NCI-H2107 treated with DMSO at 0.1 percent for 48 hours (cell line): Measurements from ENCODE around the gene UVSSA.
"Not testable (repeated sequence)": the region's sequence is repeated elsewhere in the genome, so short reads cannot be mapped to it uniquely, and the experiment has no call there.

ENCODE experiments used
- DNase-seq: peaks from one replicate; lab custom pipeline; 2025; ENCODE audit not compliant: unreplicated experiment; lab: John Stamatoyannopoulos, UW

Gene UVSSA

DNA sequence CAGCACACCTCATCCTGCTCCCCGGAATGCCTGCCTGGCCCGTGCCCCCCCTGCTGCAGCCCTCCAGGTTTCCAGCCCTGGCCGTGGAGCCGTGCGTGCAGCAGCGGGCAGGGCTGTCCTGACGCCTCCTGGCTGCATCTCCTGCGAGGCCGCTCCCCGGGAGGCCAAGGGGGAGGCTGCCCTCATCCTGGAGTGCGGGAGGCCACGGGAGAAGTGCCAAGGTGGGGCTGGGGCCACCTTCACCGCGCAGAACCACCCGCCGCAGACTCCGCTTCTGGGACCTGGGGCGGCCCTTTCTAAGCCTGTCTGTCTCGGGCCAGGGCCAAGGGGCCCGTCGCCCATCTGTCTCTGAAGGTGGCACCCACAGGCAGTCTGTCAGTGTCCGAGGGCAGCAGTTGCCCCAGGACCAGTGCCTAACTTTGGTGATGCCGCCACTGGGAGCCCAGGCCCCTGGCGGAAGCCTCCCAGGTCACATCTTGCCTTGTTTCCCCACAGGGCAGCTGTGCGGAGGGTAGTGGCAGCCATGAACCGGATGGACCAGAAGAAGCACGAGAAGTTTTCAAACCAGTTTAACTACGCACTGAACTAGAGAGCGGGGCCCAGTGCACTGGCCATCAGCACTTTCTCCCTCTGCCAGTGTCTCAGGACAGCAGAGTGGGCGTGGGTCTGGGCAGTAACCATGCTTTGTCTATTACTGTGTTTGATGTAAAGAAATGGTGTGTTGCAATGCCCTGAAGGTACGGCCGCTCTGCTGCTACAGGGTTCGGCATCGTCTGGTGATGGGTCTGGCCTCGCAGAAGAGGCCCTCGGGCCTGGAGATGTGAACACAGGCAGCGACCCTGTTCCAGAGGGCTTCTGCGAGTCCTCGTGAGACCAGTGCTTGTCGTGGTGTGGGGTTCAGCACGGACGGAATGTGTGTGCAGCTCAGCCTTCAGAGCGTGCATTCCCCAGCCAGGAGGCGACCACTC, 38.6 kb downstream of the UVSSA start:
- DNase-seq, result no peak

DNA sequence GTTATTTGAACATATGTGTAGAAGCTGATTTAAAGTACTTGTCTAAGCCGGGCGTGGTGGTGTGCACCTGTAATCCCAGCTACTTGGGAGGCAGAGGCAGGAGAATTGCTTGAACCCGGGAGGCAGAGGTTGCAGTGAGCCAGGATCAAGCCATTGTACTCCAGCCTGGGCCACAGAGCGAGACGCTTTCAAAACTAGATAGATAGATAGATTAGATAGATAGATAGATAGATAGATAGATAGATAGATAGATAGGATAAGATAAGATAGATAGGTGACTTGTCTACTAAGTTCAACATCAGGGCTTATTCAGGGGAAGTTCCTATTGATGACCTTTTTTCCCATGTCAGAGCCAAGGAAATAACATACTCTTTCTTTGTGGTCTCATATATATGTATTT, 46.4 kb downstream of the UVSSA start:
- DNase-seq, result not testable (repeated sequence)

DNA sequence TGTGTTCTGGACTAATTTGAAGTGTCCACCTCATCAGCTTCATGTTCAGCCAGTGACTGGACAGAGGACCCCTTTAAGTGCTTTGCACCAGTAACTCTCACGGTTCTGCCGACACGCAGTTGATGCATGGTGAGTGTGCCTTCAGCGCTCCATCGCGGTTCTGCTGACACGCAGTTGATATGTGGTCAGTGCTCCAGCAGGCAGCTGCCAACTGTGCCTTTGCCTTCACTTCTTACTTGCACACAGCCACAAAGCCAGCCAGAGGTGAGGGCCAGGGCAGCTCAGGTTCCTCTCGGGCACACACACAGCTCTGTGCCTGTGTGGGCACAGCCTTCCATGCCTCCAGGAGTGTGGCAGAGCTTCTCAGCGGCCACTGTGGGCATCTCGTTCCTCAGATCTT, 46.9 kb downstream of the UVSSA start:
- no peak for DNase-seq

DNA sequence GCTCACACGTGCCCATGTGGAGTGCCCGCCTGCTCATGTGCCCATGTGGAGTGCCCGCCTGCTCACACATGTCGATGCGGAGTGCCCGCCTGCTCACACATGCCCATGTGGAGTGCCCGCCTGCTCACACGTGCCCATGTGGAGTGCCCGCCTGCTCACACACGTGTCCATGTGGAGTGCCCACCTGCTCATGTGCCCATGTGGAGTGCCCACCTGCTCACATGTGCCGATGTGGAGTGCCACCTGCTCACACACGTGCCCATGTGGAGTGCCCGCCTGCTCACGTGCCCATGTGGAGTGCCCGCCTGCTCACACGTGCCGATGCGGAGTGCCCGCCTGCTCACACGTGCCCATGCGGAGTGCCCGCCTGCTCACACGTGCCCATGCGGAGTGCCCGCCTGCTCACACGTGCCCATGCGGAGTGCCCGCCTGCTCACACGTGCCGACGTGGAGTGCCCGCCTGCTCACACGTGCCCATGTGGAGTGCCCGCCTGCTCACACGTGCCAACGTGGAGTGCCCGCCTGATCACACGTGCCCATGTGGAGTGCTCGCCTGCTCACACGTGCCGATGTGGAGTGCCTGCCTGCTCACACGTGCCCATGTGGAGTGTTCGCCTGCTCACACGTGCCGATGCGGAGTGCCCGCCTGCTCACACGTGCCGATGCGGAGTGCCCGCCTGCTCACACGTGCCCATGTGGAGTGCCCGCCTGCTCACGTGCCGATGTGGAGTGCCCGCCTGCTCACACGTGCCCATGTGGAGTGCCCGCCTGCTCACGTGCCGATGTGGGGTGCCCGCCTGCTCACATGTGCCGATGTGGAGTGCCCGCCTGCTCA, 47.8 kb downstream of the UVSSA start:
- not testable (repeated sequence) for DNase-seq

DNA sequence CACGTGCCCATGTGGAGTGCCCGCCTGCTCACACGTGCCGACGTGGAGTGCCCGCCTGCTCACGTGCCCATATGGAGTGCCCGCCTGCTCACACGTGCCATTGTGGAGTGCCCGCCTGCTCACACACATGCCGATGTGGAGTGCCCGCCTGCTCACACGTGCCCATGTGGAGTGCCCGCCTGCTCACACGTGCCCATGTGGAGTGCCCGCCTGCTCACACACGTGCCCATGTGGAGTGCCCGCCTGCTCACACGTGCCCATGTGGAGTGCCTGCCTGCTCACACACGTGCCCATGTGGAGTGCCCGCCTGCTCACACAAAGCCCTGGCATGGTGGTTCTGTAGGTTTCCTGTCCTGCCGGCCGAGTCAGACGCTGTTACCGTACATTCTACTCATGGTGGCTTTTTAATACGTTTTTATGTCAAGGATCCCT, 48.4 kb downstream of the UVSSA start:
- DNase-seq, result not testable (repeated sequence)

DNA sequence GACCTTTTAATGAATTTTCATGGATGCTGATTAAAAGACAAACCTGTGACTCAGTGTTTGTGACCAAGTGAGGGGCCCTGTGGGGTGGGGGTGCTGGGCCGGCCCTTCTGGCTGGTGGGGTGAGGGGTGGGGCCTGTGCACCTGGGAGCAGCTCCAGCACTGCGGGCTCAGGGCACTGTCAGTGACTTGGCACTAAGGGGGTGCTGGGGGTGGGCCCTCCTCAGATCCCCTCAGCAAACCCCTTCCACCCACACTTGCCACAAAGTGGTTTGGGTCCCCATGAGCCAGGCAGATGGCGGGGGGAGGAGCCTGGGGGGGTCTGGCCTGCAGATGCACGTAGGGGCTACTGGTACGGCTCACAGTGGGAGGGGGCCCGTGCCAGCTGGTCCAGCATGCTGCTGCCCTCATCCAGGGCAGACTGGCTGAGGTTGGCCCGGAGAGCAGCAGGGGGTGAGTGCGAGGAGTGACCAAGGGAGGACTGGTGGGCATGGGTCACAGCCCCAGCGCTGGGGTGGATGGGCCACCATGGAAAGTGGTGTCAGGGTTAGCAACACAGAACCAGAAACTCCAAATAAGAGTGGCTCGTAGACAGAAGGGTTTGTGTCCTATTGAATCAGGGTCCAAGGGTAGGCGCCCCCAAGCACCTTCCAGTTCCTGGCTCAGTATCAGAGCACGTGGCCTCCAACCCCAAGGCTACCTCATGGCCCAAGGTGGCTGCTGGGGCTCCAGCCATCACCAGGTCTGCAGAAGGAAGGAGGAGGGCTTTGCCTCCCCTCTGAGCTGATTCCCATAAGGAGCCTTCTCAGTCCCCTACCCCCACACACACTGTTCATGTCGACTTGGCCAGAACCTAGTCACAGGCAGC, 49.2 kb downstream of the UVSSA start:
- DNase-seq, result no peak

DNA sequence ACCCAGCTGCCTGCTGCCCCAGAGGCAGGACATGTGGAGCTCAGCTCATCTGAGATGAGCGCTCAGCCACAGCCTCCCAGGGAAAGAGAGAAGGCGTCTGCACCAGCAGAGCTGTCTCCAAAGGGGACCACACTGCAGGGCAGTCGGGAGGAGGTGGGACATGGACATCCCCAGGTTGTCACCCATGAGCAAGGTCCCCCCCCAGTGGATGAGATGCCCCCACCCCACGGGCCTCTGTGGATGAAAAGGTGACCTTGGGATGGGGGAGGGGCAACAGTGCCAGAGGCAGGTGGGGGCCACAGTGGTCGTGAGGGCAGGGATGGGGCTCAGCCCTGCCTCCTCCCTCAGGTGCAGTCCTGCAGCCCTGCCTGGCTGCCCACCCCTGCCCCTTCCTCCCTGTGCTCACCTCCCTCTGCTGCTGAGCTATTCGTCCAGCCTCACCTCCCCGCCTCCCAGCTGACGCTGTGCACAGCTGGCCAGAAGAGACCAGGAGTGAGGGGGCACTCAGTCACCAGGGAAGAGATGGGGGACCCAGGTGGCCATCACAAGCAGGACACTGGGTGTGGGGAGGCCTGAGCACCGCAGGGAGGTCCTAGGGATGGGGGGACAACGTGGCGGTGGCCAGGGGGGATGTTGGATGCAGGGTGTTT, 49.9 kb downstream of the UVSSA start:
- no peak for DNase-seq

DNA sequence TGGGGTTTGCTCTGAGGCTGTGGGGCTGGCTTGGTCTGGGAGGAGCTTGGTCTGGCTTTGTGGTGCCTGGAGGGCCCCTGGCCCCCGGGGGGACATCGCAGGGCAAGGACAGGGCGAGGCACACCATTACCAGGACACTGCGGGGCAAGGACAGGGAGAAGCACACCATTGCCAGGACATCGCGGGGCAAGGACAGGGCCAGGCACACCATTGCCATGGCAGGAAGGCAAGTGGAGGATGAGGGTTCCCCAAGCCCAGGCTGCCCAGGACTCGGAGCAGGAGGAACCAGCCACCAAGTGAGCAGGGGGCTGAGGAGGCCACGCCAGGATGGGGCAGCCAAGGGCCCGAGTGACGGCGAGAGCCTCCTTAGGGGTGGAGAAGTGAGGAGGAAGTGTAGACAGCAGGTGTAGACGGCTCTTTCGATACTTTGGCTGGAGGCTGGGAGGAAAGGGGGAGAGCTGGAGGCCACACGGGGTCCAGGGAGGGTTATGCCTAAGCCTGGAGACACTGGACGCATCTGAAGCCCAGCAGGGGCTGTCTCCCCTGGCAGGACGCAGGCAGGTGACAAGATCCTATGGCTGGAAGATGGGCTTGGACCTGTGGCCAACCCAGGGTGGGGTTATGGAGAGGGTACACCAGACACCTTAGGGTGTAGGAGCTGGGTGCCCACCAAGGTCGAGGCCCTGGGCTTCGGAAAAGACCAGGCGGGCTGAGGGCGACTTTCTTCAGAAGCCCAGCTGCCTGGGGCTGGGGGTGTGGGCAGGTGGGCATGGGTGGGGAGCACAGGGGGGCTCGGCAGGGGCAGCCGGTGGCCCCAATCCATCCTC, 51.9 kb downstream of the UVSSA start:
- DNase-seq, result no peak

DNA sequence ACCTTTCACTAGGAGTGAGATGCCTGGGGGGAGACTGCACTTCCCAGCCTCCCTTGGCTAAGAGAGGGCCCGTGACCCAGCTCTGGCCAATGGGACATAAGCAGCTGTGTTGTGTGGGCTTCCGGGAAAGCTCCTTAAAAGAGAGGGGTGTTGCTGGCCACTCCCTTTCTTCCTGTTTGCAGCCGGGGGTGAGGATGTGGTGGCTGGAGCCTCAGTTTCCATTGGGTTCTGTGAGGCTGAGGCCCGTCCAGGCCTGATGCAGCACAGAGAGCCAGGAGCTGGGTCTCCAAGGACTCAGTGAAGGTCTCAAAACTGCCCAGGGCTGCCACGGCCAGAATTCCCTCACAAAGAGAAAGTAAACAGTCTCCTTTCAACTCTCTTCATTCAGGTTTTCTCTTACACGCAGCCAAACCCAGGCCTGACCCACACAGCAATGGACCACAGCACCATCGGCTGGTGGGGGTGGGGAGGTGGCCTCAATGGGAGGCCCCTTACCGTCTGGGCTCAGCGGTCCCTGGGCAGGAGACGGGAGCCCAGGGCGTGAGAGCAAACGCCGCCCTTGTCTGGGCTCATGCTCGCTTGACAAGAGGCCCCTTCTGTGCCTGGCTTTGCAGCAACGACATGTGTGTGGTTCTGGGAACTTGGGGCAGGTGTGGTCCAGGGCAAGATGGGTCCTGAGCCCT, 52.6 kb downstream of the UVSSA start:
- no peak for DNase-seq

DNA sequence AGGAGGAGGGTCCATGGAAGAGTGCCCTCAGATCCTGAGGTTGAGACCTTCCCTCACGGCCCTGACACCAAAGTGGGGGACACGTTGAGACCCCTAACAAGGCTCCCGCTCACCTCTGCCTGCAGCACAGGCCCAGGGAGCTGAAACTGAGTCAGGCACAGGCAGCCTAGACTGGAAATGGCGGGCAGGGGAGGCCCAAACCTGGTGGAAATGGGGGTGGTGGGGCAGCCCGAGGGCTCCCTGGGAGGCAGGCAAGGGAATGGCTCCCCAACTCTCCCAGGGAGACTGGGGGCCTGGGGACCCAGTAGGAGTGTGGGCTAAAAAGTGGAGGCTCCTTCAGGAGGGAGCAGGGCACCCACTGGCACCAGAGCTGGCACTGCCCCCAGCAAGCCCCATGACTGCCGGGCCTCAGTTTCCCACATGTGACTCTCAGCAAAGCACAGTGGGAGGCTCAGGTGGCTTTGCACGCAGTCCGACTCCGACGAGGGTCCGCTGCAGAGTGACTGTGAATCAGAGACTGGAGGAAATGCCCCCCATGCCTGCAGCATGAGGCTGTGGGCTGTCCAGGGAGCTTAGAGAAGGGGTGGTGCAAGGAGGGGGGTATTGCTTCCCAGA, 53.3 kb downstream of the UVSSA start:
- DNase-seq, result no peak

DNA sequence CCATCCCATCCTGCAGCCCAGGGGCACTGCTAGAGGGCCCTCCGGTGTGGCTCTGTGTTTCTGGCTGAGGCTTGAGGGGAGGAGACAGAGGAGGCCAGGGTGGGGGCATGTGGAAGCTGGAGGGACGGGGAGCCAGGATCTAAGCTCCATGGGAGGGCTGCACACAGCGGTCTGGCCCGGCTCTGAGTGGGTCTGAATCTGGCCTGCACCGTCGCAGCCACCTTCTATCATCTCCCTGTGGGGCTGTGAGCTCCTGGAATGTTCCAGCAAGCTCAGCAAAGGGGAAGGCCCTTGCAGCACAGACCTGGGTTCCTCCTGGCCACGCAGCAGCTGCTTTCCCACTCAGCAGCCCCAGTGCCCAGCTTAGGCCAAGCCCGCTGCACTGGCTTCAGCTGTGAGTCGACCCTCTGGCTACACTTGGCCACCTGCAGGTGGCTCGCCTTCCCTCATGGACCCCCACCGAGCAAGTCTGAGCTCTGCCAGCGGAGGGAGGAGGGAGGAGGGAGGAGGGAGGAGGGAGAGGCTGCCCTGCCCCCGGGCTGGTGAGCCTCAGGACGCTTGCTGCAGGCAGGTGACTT, 53.9 kb downstream of the UVSSA start:
- no peak for DNase-seq

DNA sequence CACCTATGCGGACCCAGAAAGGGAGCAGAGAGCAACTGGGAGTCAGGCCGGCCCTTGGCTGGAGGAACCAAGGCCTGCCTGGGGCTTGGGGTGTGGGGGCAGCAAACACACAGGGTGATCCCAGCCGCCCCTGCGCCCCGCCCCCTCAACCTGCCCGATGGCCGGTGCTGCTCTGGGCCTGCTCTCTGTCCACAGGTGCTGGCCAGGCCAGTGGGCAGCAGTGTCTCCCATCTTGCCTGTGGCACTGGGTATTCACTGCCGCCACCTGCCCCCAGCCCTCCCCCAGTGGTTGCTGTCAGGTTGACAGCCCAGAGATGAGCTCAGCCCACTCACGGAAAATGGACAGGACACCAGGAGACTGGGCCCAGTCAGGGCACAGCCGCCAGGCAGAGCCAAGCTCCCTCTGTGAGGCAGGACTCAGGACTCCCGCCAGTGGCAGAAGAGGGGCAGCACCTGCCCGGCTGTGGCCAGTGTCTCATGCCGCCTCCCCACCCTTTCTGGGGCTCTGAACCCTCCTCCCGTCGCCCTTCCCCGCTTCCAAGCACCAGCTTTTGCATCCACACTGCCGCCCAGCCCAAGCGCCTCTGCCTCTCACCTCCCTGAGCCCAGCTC, 54.5 kb downstream of the UVSSA start:
- no peak for DNase-seq

DNA sequence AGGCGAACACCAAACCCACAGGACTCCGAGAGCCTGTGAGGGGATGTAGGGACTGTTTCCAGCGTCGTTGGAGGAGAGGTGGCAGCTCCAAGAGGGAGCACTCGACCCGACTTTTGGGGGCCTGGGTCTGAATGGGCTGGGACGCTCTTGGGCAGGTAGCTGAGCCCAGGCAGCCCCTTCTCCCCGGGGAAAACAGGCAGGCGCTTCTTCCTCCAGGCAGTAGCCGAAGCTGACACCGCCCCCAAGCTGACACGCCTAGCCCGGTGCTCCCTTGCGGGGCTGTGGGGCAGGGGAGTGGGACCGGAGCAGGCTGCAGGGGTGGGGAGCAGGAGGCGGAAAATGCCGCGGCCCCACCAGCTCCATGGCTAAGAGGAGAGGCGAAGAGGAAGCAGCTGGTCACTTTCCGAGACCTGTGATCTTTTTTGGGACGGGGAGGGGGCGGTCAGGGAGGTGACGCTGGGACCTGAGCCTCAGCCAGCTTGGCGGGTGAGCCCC, 55.1 kb downstream of the UVSSA start:
- no peak for DNase-seq

DNA sequence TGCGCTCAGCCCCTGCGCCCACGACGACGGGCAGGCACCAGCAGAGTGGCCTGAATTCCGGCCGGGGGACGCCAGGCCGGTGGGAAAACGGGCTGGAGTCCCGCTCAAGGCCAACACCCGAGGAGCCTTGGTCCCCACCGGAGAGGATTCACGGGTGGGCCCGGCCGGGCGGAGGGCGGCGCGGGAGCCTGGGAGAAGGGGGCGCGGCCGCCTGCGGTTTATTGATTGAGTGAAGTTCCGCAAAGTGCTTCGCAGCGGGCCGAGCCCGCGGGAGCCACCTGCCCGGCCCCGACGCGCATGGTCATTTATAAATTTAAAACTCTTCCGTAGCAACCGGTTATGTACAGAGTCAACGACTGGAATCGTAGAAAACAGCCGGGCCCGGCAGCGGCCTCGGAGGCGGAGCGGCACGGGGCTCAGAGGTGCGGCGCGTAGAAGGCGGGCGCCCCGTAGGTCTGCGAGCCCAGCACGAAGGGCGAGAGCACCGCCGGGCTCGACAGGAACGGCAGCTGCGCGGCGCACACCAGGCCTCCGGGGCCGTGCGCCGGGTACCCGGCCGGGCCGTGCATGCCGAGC, 55.6 kb downstream of the UVSSA start:
- DNase-seq, result no peak

DNA sequence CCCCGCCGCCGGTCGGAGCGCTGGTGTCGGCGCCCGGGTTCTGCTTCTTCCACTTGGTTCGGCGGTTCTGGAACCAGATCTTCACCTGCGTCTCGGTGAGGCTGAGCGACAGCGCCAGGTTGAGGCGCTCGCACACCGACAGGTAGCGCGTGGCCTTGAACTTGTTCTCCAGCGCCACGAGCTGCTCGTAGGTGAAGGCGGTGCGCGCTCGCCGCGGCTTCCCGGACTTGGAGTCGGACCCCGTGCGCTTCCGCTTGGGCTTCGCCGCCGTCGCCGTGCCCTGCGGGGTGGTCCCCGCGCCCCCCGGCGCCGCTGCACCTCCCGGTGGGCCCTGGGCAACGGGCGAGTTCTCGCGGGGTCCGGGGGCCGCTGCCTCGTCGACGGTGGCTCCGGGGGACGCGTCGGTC, 56.2 kb downstream of the UVSSA start:
- DNase-seq, result no peak

DNA sequence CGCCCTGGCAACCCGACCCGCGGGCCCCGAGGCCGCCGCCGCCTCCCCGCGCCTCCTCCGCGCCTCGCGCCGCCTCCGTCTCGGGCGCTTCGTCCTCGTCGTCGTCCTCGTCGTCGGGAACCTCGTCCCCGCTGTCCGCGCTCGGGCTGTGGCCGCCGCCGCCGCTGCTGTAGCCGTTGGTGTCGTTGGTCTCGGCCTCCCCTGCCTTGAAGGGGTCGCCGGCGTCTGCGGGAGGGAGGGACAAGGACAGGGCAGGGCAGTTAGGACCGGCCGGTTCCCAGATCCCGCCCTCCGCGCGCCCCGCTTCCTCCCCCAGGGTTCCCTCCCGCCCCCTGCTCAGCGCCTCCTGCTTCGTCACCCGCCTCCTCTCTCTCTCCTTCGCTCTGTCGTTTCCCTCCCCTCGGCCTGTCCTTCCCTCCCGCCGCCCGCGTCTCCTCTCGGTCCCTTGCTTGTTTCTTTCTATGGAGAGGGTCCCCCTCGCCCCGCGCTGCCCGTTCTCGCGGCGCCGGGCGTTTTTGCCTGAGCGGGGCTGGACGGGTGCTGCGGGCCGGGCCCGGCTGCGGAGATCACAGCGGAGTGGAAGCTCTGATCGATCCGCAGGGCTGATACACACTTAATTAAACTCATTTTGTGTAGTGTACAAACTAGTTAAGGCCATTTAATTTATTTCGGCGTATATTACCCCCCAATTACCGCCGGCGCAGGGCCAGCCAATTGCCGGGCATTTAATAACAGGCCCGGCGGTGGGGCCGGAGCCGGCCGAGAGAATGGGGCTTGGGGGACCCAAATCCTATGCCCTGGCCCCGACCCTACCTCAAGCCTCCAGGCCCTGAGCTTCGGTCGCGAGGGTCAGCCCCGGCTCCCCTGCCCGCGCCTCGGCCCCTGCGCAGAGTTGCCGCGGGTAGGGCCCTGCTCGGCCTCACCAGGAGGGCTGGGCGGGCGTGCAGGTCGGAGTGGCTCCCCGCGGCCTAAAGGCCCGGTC, 56.9 kb downstream of the UVSSA start:
- no peak for DNase-seq
